Caco-2 (cell line): ENCODE measurements around the gene MYO1H. TPM values are rescaled to one million over a fixed set of nuclear protein-coding genes. Genes with fewer than 3 reads are reported as not detected.

Experiments used
- BruUV-seq: library from RNA; stranded (reverse); fragments of 400-500 nt; replicated peaks from 2 replicates; lab custom pipeline; 2021; lab: Mats Ljungman, UMichigan
- CTCF ChIA-PET: fragments of 300-600 bp; sonication (Branson Sonifier 250); formaldehyde crosslinking; loops from one replicate; lab custom pipeline; 2022; ENCODE audit warnings: antibody characterized with exemption; lab: Charles Lee
- POLR2A ChIA-PET: fragments of 300-600 bp; sonication (Branson Sonifier 250); formaldehyde crosslinking; loops from one replicate; lab custom pipeline; 2022; ENCODE audit warnings: antibody characterized with exemption; lab: Charles Lee
- DNase-seq, 2 experiments: peaks; one replicate each; pipeline versions ENCODE4 v3.0.0 to v3.0.0-alpha.2; 2020 to 2022
- H3K27me3 ChIP-seq: replicated peaks from 2 replicates; pipeline ENCODE4 v1.6.0; 2011; ENCODE audit warnings: low read length; ENCODE audit not compliant: control insufficient read depth, insufficient read depth
- H3K36me3 ChIP-seq: 2 replicates; pipeline ENCODE4 v1.5.1; 2011; ENCODE audit warnings: low read length; ENCODE audit not compliant: control insufficient read depth, insufficient read depth
- H3K4me1 ChIP-seq: fragments of 250-450 bp; sonication (Bioruptor Pico); 2 replicates; pipeline ENCODE4 v1.5.1; 2020; ENCODE audit warnings: mild to moderate bottlenecking
- H3K4me3 ChIP-seq: 2 replicates; pipeline ENCODE4 v1.5.1; 2011; ENCODE audit warnings: low read depth, mild to moderate bottlenecking, control low read depth, low read length
- H3K9me3 ChIP-seq: fragments of 250-450 bp; sonication (Bioruptor Pico); 2 replicates; pipeline ENCODE4 v1.5.1; 2020; ENCODE audit warnings: mild to moderate bottlenecking, moderate library complexity
- H3K27ac Mint-ChIP-seq: one replicate; pipeline ENCODE4 v1.8.0; 2022; ENCODE audit warnings: mixed read lengths; ENCODE audit not compliant: unreplicated experiment
- H3K27me3 Mint-ChIP-seq: one replicate; pipeline ENCODE4 v1.8.0; 2022; ENCODE audit warnings: mixed read lengths; ENCODE audit not compliant: insufficient read depth, unreplicated experiment
- H3K36me3 Mint-ChIP-seq: one replicate; pipeline ENCODE4 v1.8.0; 2022; ENCODE audit warnings: mild to moderate bottlenecking, mixed read lengths; ENCODE audit not compliant: insufficient read depth, unreplicated experiment
- H3K4me1 Mint-ChIP-seq: one replicate; pipeline ENCODE4 v1.8.0; 2022; ENCODE audit warnings: low read depth, mixed read lengths; ENCODE audit not compliant: unreplicated experiment
- H3K4me3 Mint-ChIP-seq: one replicate; pipeline ENCODE4 v1.8.0; 2022; ENCODE audit warnings: mild to moderate bottlenecking, moderate library complexity, mixed read lengths; ENCODE audit not compliant: unreplicated experiment
- H3K9me3 Mint-ChIP-seq: one replicate; pipeline ENCODE4 v1.8.0; 2022; ENCODE audit warnings: mixed read lengths; ENCODE audit not compliant: unreplicated experiment
- CTCF ChIP-seq, 2 experiments: fragments of 200-600 bp in 1 of 2; IDR thresholded peaks; 1 replicate in 1 of 2; 2 replicates in 1 of 2; pipeline versions ENCODE4 v1.5.1 to v1.8.0; 2011 to 2022; ENCODE audit warnings: antibody characterized with exemption in 1 of 2, control low read depth in 1 of 2, inconsistent platforms in 1 of 2, low read depth in 1 of 2, low read length in 1 of 2, mild to moderate bottlenecking in 1 of 2, moderate library complexity in 1 of 2; ENCODE audit not compliant: insufficient read depth in 1 of 2, severe bottlenecking in 1 of 2, unreplicated experiment in 1 of 2
- intact Hi-C: fragments of 100-400 bp; cut with micrococcal nuclease; formaldehyde crosslinking; loops from one replicate; pipeline ENCODE4 v1.10.0; 2022; ENCODE audit not compliant: unreplicated experiment
- total RNA-seq: library from RNA; stranded (reverse); gene quantifications from 2 replicates; pipeline ENCODE4 v1.2.3, GENCODE V29; 2022

Gene MYO1H
- total RNA-seq, 1 experiment from 2014 or later: 0.18 TPM

- H3K27ac Mint-ChIP-seq: no peak overlapping the region
- Histone ChIP-seq H3K36me3 (no peaks in the 10 kb centered on the region), H3K27me3 (no peaks in the 10 kb centered on the region), H3K4me3 (no peak overlapping the region), H3K4me1 (peaks cover 5% of the 10 kb centered on the region), H3K9me3 (no peaks in the 10 kb centered on the region)
- no peaks in the 10 kb centered on the region for H3K9me3 Mint-ChIP-seq
- H3K4me3 Mint-ChIP-seq: no peak overlapping the region
- no TSS peak for BruUV-seq
- H3K36me3 Mint-ChIP-seq: no peaks in the 10 kb centered on the region
- no peak for TF ChIP-seq CTCF (IDR thresholded peaks at IDR 0.05; ENCODE audit: insufficient read depth in 1 of 2, low read depth in 1 of 2, low read length in 1 of 2, severe bottlenecking in 1 of 2, unreplicated experiment in 1 of 2)
- peaks cover 9% of the 10 kb centered on the region for H3K27me3 Mint-ChIP-seq
- H3K4me1 Mint-ChIP-seq: no peaks in the 10 kb centered on the region
- DNase-seq: no peak
- intact Hi-C loops: no loop called here
- ChIA-PET POLR2A (no interaction called here), CTCF (no interaction called here)
Observed at GRCh38 chr12:109358154-109358869, 10.6 kb downstream of the MYO1H start.

GRCh38 chr12:109359131-109359690 is 11.5 kb downstream of the MYO1H start:
- Mint-ChIP-seq H3K4me1 (no peaks in the 10 kb centered on the region), H3K4me3 (no peak overlapping the region), H3K27me3 (peaks cover 9% of the 10 kb centered on the region), H3K27ac (no peak overlapping the region), H3K9me3 (no peaks in the 10 kb centered on the region), H3K36me3 (no peaks in the 10 kb centered on the region)
- CTCF ChIA-PET: no interaction called here
- POLR2A ChIA-PET: no interaction called here
- no peak for TF ChIP-seq CTCF (IDR thresholded peaks at IDR 0.05; ENCODE audit: insufficient read depth in 1 of 2, low read depth in 1 of 2, low read length in 1 of 2, severe bottlenecking in 1 of 2, unreplicated experiment in 1 of 2)
- H3K36me3 ChIP-seq: no peaks in the 10 kb centered on the region
- H3K4me3 ChIP-seq: no peak overlapping the region
- H3K27me3 ChIP-seq: no peaks in the 10 kb centered on the region
- H3K9me3 ChIP-seq: no peaks in the 10 kb centered on the region
- DNase-seq: no peak
- peaks cover 5% of the 10 kb centered on the region for H3K4me1 ChIP-seq
- no TSS peak for BruUV-seq
- intact Hi-C loops: no loop called here

- H3K4me1 ChIP-seq: no peaks in the 10 kb centered on the region
- intact Hi-C loops: no loop called here
- H3K27me3 Mint-ChIP-seq: peaks cover 21% of the 10 kb centered on the region
- H3K27ac Mint-ChIP-seq: no peak overlapping the region
- H3K4me1 Mint-ChIP-seq: no peaks in the 10 kb centered on the region
- no TSS peak for BruUV-seq
- TF ChIP-seq CTCF (IDR thresholded peaks at IDR 0.05; ENCODE audit: insufficient read depth in 1 of 2, low read depth in 1 of 2, low read length in 1 of 2, severe bottlenecking in 1 of 2, unreplicated experiment in 1 of 2): no peak
- no peaks in the 10 kb centered on the region for H3K36me3 ChIP-seq
- H3K9me3 ChIP-seq: no peaks in the 10 kb centered on the region
- no peaks in the 10 kb centered on the region for H3K27me3 ChIP-seq
- H3K36me3 Mint-ChIP-seq: no peaks in the 10 kb centered on the region
- H3K9me3 Mint-ChIP-seq: no peaks in the 10 kb centered on the region
- POLR2A ChIA-PET: no interaction called here
- H3K4me3 Mint-ChIP-seq: no peak overlapping the region
- DNase-seq: no peak
- no peak overlapping the region for H3K4me3 ChIP-seq
- CTCF ChIA-PET: no interaction called here
Observed at GRCh38 chr12:109369831-109370230, 22.1 kb downstream of the MYO1H start.
